Cardiac muscle cell (in vitro differentiated cells and primary cell): ENCODE data around the gene CCM2. TPM values are rescaled to one million over a fixed set of nuclear protein-coding genes. Genes with fewer than 3 reads are reported as not detected.

Source experiments
- DNase-seq, 2 donors: peaks; one replicate each; pipeline versions ENCODE4 v3.0.0 to v3.0.0-alpha.2; 2010 to 2017; ENCODE audit warnings: low read depth in 1 of 2, low spot score in 1 of 2
- H3K27ac ChIP-seq: fragments of 200-600 bp; sonication (generic); 2 replicates; pipeline ENCODE4 v1.5.1; 2016
- H3K27me3 ChIP-seq: fragments of 200-600 bp; sonication (generic); 2 replicates; pipeline ENCODE4 v1.6.0; 2016; ENCODE audit warnings: control low read depth
- H3K36me3 ChIP-seq: fragments of 200-600 bp; sonication (generic); 2 replicates; pipeline ENCODE4 v1.5.1; 2016; ENCODE audit warnings: control low read depth
- H3K4me1 ChIP-seq: fragments of 200-600 bp; sonication (generic); 2 replicates; pipeline ENCODE4 v1.8.1; 2017; ENCODE audit warnings: low read depth, mild to moderate bottlenecking, mixed run types
- H3K4me3 ChIP-seq: fragments of 200-600 bp; sonication (generic); 2 replicates; pipeline ENCODE4 v1.5.1; 2016; ENCODE audit warnings: mild to moderate bottlenecking
- H3K9me3 ChIP-seq: fragments of 200-600 bp; sonication (generic); 2 replicates; pipeline ENCODE4 v1.5.1; 2017; ENCODE audit warnings: low read depth, mild to moderate bottlenecking, control low read depth
- CTCF ChIP-seq: IDR thresholded peaks from 2 replicates; pipeline ENCODE4 v1.5.1; 2012; ENCODE audit warnings: low read depth, mild to moderate bottlenecking, low read length
- polyA plus RNA-seq: library from polyadenylated mRNA; unstranded; fragments of >200 nt; fragmentation: Nextera tagmentation; extraction: Ambion mirVana; gene quantifications from 2 replicates; pipeline ENCODE4 v1.2.1, GENCODE V29; 2016
- total RNA-seq: library from RNA; depleted of rRNA; stranded (reverse); fragments of >200 nt; gene quantifications from 2 replicates; pipeline ENCODE4 v1.2.3, GENCODE V29; 2016

The CCM2 gene
- total and polyA plus RNA-seq, 2 experiments from 2014 or later = 38.3 to 65.7 TPM

GRCh38 chr7:45013465-45013967 lies 13.5 kb downstream of the CCM2 start:
- H3K36me3 ChIP-seq = no peaks in the 10 kb centered on the region

GRCh38 chr7:45015313-45015712 lies 15.3 kb downstream of the CCM2 start:
- Histone ChIP-seq H3K9me3 (no peaks in the 10 kb centered on the region), H3K27ac (no peak overlapping the region), H3K27me3 (no peaks in the 10 kb centered on the region), H3K4me3 (no peak overlapping the region), H3K4me1 (no peaks in the 10 kb centered on the region), H3K36me3 (no peaks in the 10 kb centered on the region)
- no peak for DNase-seq
- no peak for TF ChIP-seq CTCF

More at GRCh38 chr7:45013465-45013967, 13.5 kb downstream of the CCM2 start:
- no peaks in the 10 kb centered on the region for H3K4me1 ChIP-seq
- TF ChIP-seq CTCF = no peak
- no peak overlapping the region for H3K27ac ChIP-seq
- H3K4me3 ChIP-seq = no peak overlapping the region
- no peaks in the 10 kb centered on the region for H3K9me3 ChIP-seq
- H3K27me3 ChIP-seq = no peaks in the 10 kb centered on the region
- no peak for DNase-seq

GRCh38 chr7:45017253-45017652 lies 17.3 kb downstream of the CCM2 start:
- no peak for DNase-seq
- no peaks in the 10 kb centered on the region for H3K9me3 ChIP-seq
- no peak overlapping the region for H3K4me3 ChIP-seq
- H3K27ac ChIP-seq = peak overlapping the region; percentile 36
- no peaks in the 10 kb centered on the region for H3K27me3 ChIP-seq
- H3K4me1 ChIP-seq = no peaks in the 10 kb centered on the region
- no peaks in the 10 kb centered on the region for H3K36me3 ChIP-seq
- no peak for TF ChIP-seq CTCF

- no peaks in the 10 kb centered on the region for H3K9me3 ChIP-seq
- no peak for DNase-seq
- no peaks in the 10 kb centered on the region for H3K27me3 ChIP-seq
- no peaks in the 10 kb centered on the region for H3K4me1 ChIP-seq
- H3K36me3 ChIP-seq = no peaks in the 10 kb centered on the region
- no peak overlapping the region for H3K27ac ChIP-seq
- TF ChIP-seq CTCF = no peak
- no peak overlapping the region for H3K4me3 ChIP-seq
Observed at GRCh38 chr7:45020915-45021314, 20.9 kb downstream of the CCM2 start.

- H3K4me3 ChIP-seq = no peak overlapping the region
- no peaks in the 10 kb centered on the region for H3K4me1 ChIP-seq
- no peak overlapping the region for H3K27ac ChIP-seq
- H3K9me3 ChIP-seq = no peaks in the 10 kb centered on the region
- H3K36me3 ChIP-seq = no peaks in the 10 kb centered on the region
- TF ChIP-seq CTCF = no peak
- H3K27me3 ChIP-seq = no peaks in the 10 kb centered on the region
- DNase-seq = peak in 1 of 2 donors; percentile 25
Observed at GRCh38 chr7:45021604-45022296, 21.7 kb downstream of the CCM2 start.
